AG09319 (cell line): Measurements from ENCODE around the gene CTDSP1.

Source experiments
- DNase-seq: peaks from one replicate; pipeline ENCODE4 v3.0.0-alpha.2; 2010; ENCODE audit warnings: low read depth; ENCODE audit errors: extremely low read depth
- CTCF ChIP-seq: IDR thresholded peaks from 2 replicates; pipeline ENCODE4 v1.5.1; 2011; ENCODE audit warnings: low read depth, mild to moderate bottlenecking, inconsistent platforms, low read length, moderate library complexity

CTDSP1 gene

GRCh38 chr2:218428846-218429558 lies 29.3 kb downstream of the CTDSP1 start:
- no peak for TF ChIP-seq CTCF
- no peak for DNase-seq

- no peak for TF ChIP-seq CTCF
- no peak for DNase-seq
These were observed 30.4 kb downstream of the CTDSP1 start for GRCh38 chr2:218429911-218430692.

- DNase-seq = no peak
- no peak for TF ChIP-seq CTCF
These were observed 31.1 kb downstream of the CTDSP1 start for GRCh38 chr2:218430721-218431120.

GRCh38 chr2:218431878-218432277 lies 32.2 kb downstream of the CTDSP1 start:
- no peak for DNase-seq

GRCh38 chr2:218432676-218433365 lies 33.2 kb downstream of the CTDSP1 start:
- TF ChIP-seq CTCF = no peak
- no peak for DNase-seq

More at GRCh38 chr2:218431878-218432277, 32.2 kb downstream of the CTDSP1 start:
- no peak for TF ChIP-seq CTCF

- no peak for TF ChIP-seq CTCF
These were observed 34.8 kb downstream of the CTDSP1 start for GRCh38 chr2:218434456-218434855.

More at GRCh38 chr2:218434456-218434855, 34.8 kb downstream of the CTDSP1 start:
- DNase-seq = no peak
